Activated CD8-positive, alpha-beta memory T cell treated with anti-CD3 and anti-CD28 coated beads, Interleukin-2, amount 50 U/mL, for 24 hours (primary cell): ENCODE data around the gene LGALS3.

Experiments used
- DNase-seq: peaks from one replicate; pipeline ENCODE4 v3.0.0-alpha.2; 2020; ENCODE audit errors: extremely low read depth

LGALS3 gene

GRCh38 chr14:55191203-55192053, 62.4 kb downstream of the LGALS3 start, which contains the start of gene DLGAP5:
Gene DLGAP5 (minus strand): TSS chr14:55191585. CDS start chr14:55189179, 2,406 bp downstream.
- peak; percentile 83 for DNase-seq

- DNase-seq: no peak
Observed at GRCh38 chr14:55192054-55192621, 63.1 kb downstream of the LGALS3 start.

GRCh38 chr14:55194656-55195355, 65.8 kb downstream of the LGALS3 start:
- no peak for DNase-seq
